T-cell (primary cell): ENCODE results near the gene SFT2D1. TPM values are rescaled to one million over a fixed set of nuclear protein-coding genes. Genes with fewer than 3 reads are reported as not detected.

Source experiments
- ATAC-seq, 4 experiments: fragments of 200-7000 bp in 3 of 4; fragments of 150-1000 bp in 1 of 4; cut with Tn5 transposase; replicated peaks in 1 of 4; 1 replicate in 3 of 4; 2 replicates in 1 of 4; pipeline ENCODE4 v1.10.0; 2021; ENCODE audit warnings: moderate library complexity in 3 of 4, mild to moderate bottlenecking in 2 of 4, moderate number of reproducible peaks in 1 of 4
- CTCF ChIA-PET, 2 donors: fragments of 300-600 bp; sonication (Branson Sonifier 250); formaldehyde crosslinking; loops; one replicate each; lab custom pipeline; 2022; ENCODE audit warnings: antibody characterized with exemption in 2 of 2; lab: Charles Lee
- POLR2A ChIA-PET, 2 donors: fragments of 300-600 bp; sonication (Branson Sonifier 250); formaldehyde crosslinking; loops; one replicate each; lab custom pipeline; 2022; ENCODE audit warnings: antibody characterized with exemption in 2 of 2; lab: Charles Lee
- DNase-seq, 35 experiments: peaks; one replicate each; pipeline versions ENCODE4 v3.0.0 to v3.0.0-alpha.2; 2013 to 2023
- H3K27ac ChIP-seq: one replicate; pipeline ENCODE4 v1.5.1; 2013; ENCODE audit warnings: low read length
- H3K27me3 ChIP-seq, 2 experiments: replicated peaks in 1 of 2; 1 replicate in 1 of 2; 2 replicates in 1 of 2; pipeline versions ENCODE4 v1.6.1 to v1.7.0; 2013; ENCODE audit warnings: low read length in 1 of 2, mixed read lengths in 1 of 2; ENCODE audit not compliant: control insufficient read depth in 2 of 2, insufficient read depth in 2 of 2; ENCODE audit errors: extremely low read depth in 1 of 2
- H3K36me3 ChIP-seq, 2 donors: 1 replicate in 1 of 2; 2 replicates in 1 of 2; pipeline versions ENCODE4 v1.6.1 to v1.7.0; 2013; ENCODE audit warnings: low read length in 1 of 2; ENCODE audit not compliant: control insufficient read depth in 2 of 2, insufficient read depth in 1 of 2; ENCODE audit errors: extremely low read depth in 1 of 2
- H3K4me1 ChIP-seq, 2 experiments: 1 replicate in 1 of 2; 2 replicates in 1 of 2; pipeline versions ENCODE4 v1.6.1 to v1.7.0; 2013; ENCODE audit warnings: low read length in 2 of 2, mixed read lengths in 1 of 2; ENCODE audit not compliant: insufficient read depth in 2 of 2, control insufficient read depth in 1 of 2; ENCODE audit errors: extremely low read depth in 1 of 2
- H3K4me3 ChIP-seq, 2 donors: 1 replicate in 1 of 2; 2 replicates in 1 of 2; pipeline versions ENCODE4 v1.5.1 to v1.7.0; 2013; ENCODE audit warnings: mild to moderate bottlenecking in 2 of 2, low read length in 1 of 2, moderate library complexity in 1 of 2; ENCODE audit not compliant: control insufficient read depth in 1 of 2; ENCODE audit errors: extremely low read depth in 1 of 2
- H3K9me3 ChIP-seq: 2 replicates; pipeline ENCODE4 v1.7.0; 2013
- H3K27ac Mint-ChIP-seq, 2 donors: one replicate each; pipeline ENCODE4 v1.8.0; 2020 to 2021; ENCODE audit warnings: mild to moderate bottlenecking in 2 of 2, mixed read lengths in 2 of 2
- H3K27me3 Mint-ChIP-seq, 2 donors: one replicate each; pipeline ENCODE4 v1.8.0; 2021 to 2022; ENCODE audit warnings: mixed read lengths in 2 of 2
- H3K36me3 Mint-ChIP-seq: one replicate; pipeline ENCODE4 v1.8.0; 2021; ENCODE audit warnings: mixed read lengths
- H3K4me1 Mint-ChIP-seq, 3 donors: one replicate each; pipeline ENCODE4 v1.8.0; 2020 to 2022; ENCODE audit warnings: mixed read lengths in 3 of 3, mild to moderate bottlenecking in 1 of 3
- H3K4me3 Mint-ChIP-seq, 3 donors: one replicate each; pipeline ENCODE4 v1.8.0; 2020 to 2022; ENCODE audit warnings: mild to moderate bottlenecking in 3 of 3, mixed read lengths in 3 of 3, moderate library complexity in 3 of 3
- H3K9me3 Mint-ChIP-seq, 3 donors: one replicate each; pipeline ENCODE4 v1.8.0; 2020 to 2022; ENCODE audit warnings: mixed read lengths in 3 of 3
- WGBS: methylation state at CpG from one replicate; pipeline ENCODE4 v1.1.5; 2013; ENCODE audit warnings: missing lambda C conversion rate; ENCODE audit not compliant: insufficient coverage; 5-methylcytosine and 5-hydroxymethylcytosine counted together
- total RNA-seq, 35 experiments: library from RNA in 6 of 35; stranded (reverse) in 6 of 35; fragments of 120-200 nt in 1 of 35; gene quantifications; one replicate each; pipeline versions ENCODE4 v1.2.1 to v1.2.4 and lab custom pipeline; 2013 to 2026

The SFT2D1 gene
- total RNA-seq, 5 donors from 2014 or later (not counting 1 experiment from before 2014, with no cell fraction given): 13.8 to 32.0 (median 24.6) TPM

- H3K4me1 Mint-ChIP-seq: no peaks in the 10 kb centered on the region
- no peak overlapping the region for H3K27ac Mint-ChIP-seq
- POLR2A ChIA-PET: no interaction called here
- DNase-seq: no peak
- H3K4me3 ChIP-seq: no peak overlapping the region
- CTCF ChIA-PET: interaction anchor here in 1 of 2 donors (1.0 kb wide), 1 partner anchor 25 kb away, joined by 3 read pairs; no protein-coding TSS in a partner anchor
- H3K9me3 Mint-ChIP-seq: peaks cover 0 to 7% (median 6%) of the 10 kb centered on the region in 3 donors
- H3K36me3 Mint-ChIP-seq: peaks cover 20% of the 10 kb centered on the region
- peaks cover 16 to 20% of the 10 kb centered on the region in 2 donors for H3K27me3 Mint-ChIP-seq
- H3K27me3 ChIP-seq: peaks cover 0 to 3% of the 10 kb centered on the region in 2 experiments
- 92% methylated on average over 1 of the region's 8 CpGs for WGBS
- H3K4me1 ChIP-seq: no peaks in the 10 kb centered on the region
- no peak overlapping the region for H3K4me3 Mint-ChIP-seq
- H3K9me3 ChIP-seq: no peaks in the 10 kb centered on the region
- peaks cover 2 to 19% of the 10 kb centered on the region in 2 donors for H3K36me3 ChIP-seq
- H3K27ac ChIP-seq: no peak overlapping the region
- no peak for ATAC-seq
Measured at GRCh38 chr6:166360243-166361076, 18.1 kb upstream of the SFT2D1 start.

- no peaks in the 10 kb centered on the region for H3K36me3 Mint-ChIP-seq
- no peaks in the 10 kb centered on the region for H3K4me1 Mint-ChIP-seq
- peaks cover 6 to 14% (median 12%) of the 10 kb centered on the region in 3 donors for H3K9me3 Mint-ChIP-seq
- CTCF ChIA-PET: interaction anchor here in 1 of 2 donors (1.1 kb wide), 1 partner anchor 26 kb away, joined by 5 read pairs; no protein-coding TSS in a partner anchor
- POLR2A ChIA-PET: no interaction called here
- Histone ChIP-seq H3K27me3 (peaks cover 0 to 14% of the 10 kb centered on the region in 2 experiments), H3K9me3 (no peaks in the 10 kb centered on the region), H3K4me3 (no peak overlapping the region), H3K36me3 (no peaks in the 10 kb centered on the region), H3K27ac (no peak overlapping the region), H3K4me1 (no peaks in the 10 kb centered on the region)
- no peak overlapping the region for H3K27ac Mint-ChIP-seq
- ATAC-seq (no peak), DNase-seq (no peak)
- no peak overlapping the region for H3K4me3 Mint-ChIP-seq
- peaks cover 20 to 27% of the 10 kb centered on the region in 2 donors for H3K27me3 Mint-ChIP-seq
- WGBS: 94% methylated on average over 3 of the region's 5 CpGs
Measured at GRCh38 chr6:166355552-166355951, 13.2 kb upstream of the SFT2D1 start.

- Histone ChIP-seq H3K27ac (no peak overlapping the region), H3K36me3 (no peaks in the 10 kb centered on the region), H3K27me3 (peaks cover 0 to 14% of the 10 kb centered on the region in 2 experiments), H3K4me1 (no peaks in the 10 kb centered on the region), H3K9me3 (no peaks in the 10 kb centered on the region), H3K4me3 (no peak overlapping the region)
- Mint-ChIP-seq H3K27me3 (peaks cover 20 to 27% of the 10 kb centered on the region in 2 donors), H3K4me1 (no peaks in the 10 kb centered on the region), H3K36me3 (no peaks in the 10 kb centered on the region), H3K4me3 (no peak overlapping the region), H3K27ac (no peak overlapping the region), H3K9me3 (peaks cover 6 to 18% (median 18%) of the 10 kb centered on the region in 3 donors)
- no CpG with 5 or more reads among the region's 4 CpGs for WGBS
- no peak for ATAC-seq
- ChIA-PET POLR2A (interaction anchor here in 1 of 2 donors (0.6 to 0.7 kb wide), 2 partner anchors 49 to 491 kb away, joined by 3 to 4 read pairs; no protein-coding TSS in a partner anchor), CTCF (interaction anchor here in 1 of 2 donors (1.1 kb wide), 1 partner anchor 26 kb away, joined by 5 read pairs; no protein-coding TSS in a partner anchor)
- DNase-seq: no peak
Measured at GRCh38 chr6:166354965-166355364, 12.6 kb upstream of the SFT2D1 start.

GRCh38 chr6:166354143-166354542 is 11.8 kb upstream of the SFT2D1 start:
- no peak overlapping the region for H3K27ac ChIP-seq
- 100% methylated on average over 1 of the region's 4 CpGs for WGBS
- no peaks in the 10 kb centered on the region for H3K4me1 Mint-ChIP-seq
- ChIA-PET CTCF (interaction anchor here (0.6 kb wide), 2 partner anchors 9 to 532 kb away, joined by 4 to 6 read pairs; no protein-coding TSS in a partner anchor), POLR2A (no interaction called here)
- H3K36me3 Mint-ChIP-seq: no peaks in the 10 kb centered on the region
- DNase-seq (no peak), ATAC-seq (no peak)
- peaks cover 0 to 14% of the 10 kb centered on the region in 2 experiments for H3K27me3 ChIP-seq
- no peak overlapping the region for H3K4me3 Mint-ChIP-seq
- H3K27me3 Mint-ChIP-seq: peaks cover 20 to 22% of the 10 kb centered on the region in 2 donors
- H3K4me1 ChIP-seq: no peaks in the 10 kb centered on the region
- no peak overlapping the region for H3K4me3 ChIP-seq
- H3K27ac Mint-ChIP-seq: no peak overlapping the region
- H3K9me3 Mint-ChIP-seq: peaks cover 10 to 26% (median 24%) of the 10 kb centered on the region in 3 donors
- no peaks in the 10 kb centered on the region for H3K9me3 ChIP-seq
- no peaks in the 10 kb centered on the region for H3K36me3 ChIP-seq

GRCh38 chr6:166353507-166353906 is 11.2 kb upstream of the SFT2D1 start:
- Histone ChIP-seq H3K27ac (no peak overlapping the region), H3K36me3 (no peaks in the 10 kb centered on the region), H3K9me3 (no peaks in the 10 kb centered on the region), H3K27me3 (peaks cover 0 to 14% of the 10 kb centered on the region in 2 experiments), H3K4me1 (no peaks in the 10 kb centered on the region), H3K4me3 (no peak overlapping the region)
- peaks cover 10 to 27% (median 23%) of the 10 kb centered on the region in 3 donors for H3K9me3 Mint-ChIP-seq
- no peaks in the 10 kb centered on the region for H3K4me1 Mint-ChIP-seq
- ChIA-PET POLR2A (no interaction called here), CTCF (interaction anchor here (0.6 kb wide), 2 partner anchors 8 to 533 kb away, joined by 4 to 6 read pairs; no protein-coding TSS in a partner anchor)
- H3K4me3 Mint-ChIP-seq: no peak overlapping the region
- ATAC-seq (no peak), DNase-seq (no peak)
- WGBS: no CpG with 5 or more reads among the region's 1 CpG
- peak overlapping the region in 1 of 2 donors; percentile 23 for H3K27ac Mint-ChIP-seq
- no peaks in the 10 kb centered on the region for H3K36me3 Mint-ChIP-seq
- peaks cover 18 to 20% of the 10 kb centered on the region in 2 donors for H3K27me3 Mint-ChIP-seq

GRCh38 chr6:166352923-166353322 is 10.6 kb upstream of the SFT2D1 start:
- ChIA-PET POLR2A (no interaction called here), CTCF (no interaction called here)
- H3K4me1 Mint-ChIP-seq: no peaks in the 10 kb centered on the region
- Histone ChIP-seq H3K27me3 (peaks cover 0 to 14% of the 10 kb centered on the region in 2 experiments), H3K4me3 (no peak overlapping the region), H3K27ac (no peak overlapping the region), H3K9me3 (no peaks in the 10 kb centered on the region), H3K36me3 (no peaks in the 10 kb centered on the region), H3K4me1 (no peaks in the 10 kb centered on the region)
- H3K27me3 Mint-ChIP-seq: peaks cover 12 to 15% of the 10 kb centered on the region in 2 donors
- H3K36me3 Mint-ChIP-seq: no peaks in the 10 kb centered on the region
- no peak for ATAC-seq
- peaks cover 4 to 27% (median 17%) of the 10 kb centered on the region in 3 donors for H3K9me3 Mint-ChIP-seq
- DNase-seq: no peak
- no peak overlapping the region for H3K4me3 Mint-ChIP-seq
- no peak overlapping the region for H3K27ac Mint-ChIP-seq
